ENCODE results near the gene KIAA0513.

The KIAA0513 gene

GRCh38 chr16:85077576-85078125 is 50.1 kb downstream of the KIAA0513 start:
- H3K4me3 ChIP-seq (ENCODE audit: insufficient read depth, low read depth, low read length, poor library complexity, severe bottlenecking) = no peak overlapping the region
- H3K27ac ChIP-seq (ENCODE audit: insufficient read depth, low read length, poor library complexity, severe bottlenecking) = no peak overlapping the region
- no peaks in the 10 kb centered on the region for H3K9me3 ChIP-seq (ENCODE audit: control insufficient read depth, low read length)
- H3K27me3 ChIP-seq (replicated peaks; ENCODE audit: control insufficient read depth, insufficient read depth, low read length, poor library complexity, severe bottlenecking) = no peaks in the 10 kb centered on the region
- H3K4me1 ChIP-seq (ENCODE audit: control insufficient read depth, insufficient read depth, low read length, poor library complexity, severe bottlenecking) = no peaks in the 10 kb centered on the region
- peaks cover 22% of the 10 kb centered on the region for H3K36me3 ChIP-seq (ENCODE audit: control insufficient read depth, insufficient read depth, low read length)
- DNase-seq = no peak

DNA sequence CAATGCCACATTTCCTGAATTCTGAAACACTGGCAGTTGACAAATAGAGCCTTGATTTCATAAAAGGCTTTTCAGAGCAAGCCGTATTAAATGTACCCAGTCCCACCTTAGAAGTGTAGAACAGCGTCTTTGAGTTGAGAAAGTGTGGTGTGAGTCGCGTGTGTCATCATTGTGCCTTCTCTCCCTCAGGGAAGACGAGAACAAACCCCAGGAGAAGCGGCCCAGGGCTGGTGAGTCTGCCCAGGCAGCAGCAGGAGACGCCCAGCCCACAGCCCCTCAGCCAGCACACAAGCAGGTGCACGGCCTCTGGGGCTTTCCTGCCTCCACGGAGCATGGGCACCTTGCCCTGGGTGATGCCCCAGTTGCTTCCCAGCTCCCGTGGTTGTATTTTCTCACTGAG is 50.6 kb downstream of the KIAA0513 start:
- H3K36me3 ChIP-seq (ENCODE audit: control insufficient read depth, insufficient read depth, low read length) = peaks cover 18% of the 10 kb centered on the region
- H3K27ac ChIP-seq (ENCODE audit: insufficient read depth, low read length, poor library complexity, severe bottlenecking) = no peak overlapping the region
- H3K4me1 ChIP-seq (ENCODE audit: control insufficient read depth, insufficient read depth, low read length, poor library complexity, severe bottlenecking) = no peaks in the 10 kb centered on the region
- no peak overlapping the region for H3K4me3 ChIP-seq (ENCODE audit: insufficient read depth, low read depth, low read length, poor library complexity, severe bottlenecking)
- no peaks in the 10 kb centered on the region for H3K9me3 ChIP-seq (ENCODE audit: control insufficient read depth, low read length)
- no peak for DNase-seq
- no peaks in the 10 kb centered on the region for H3K27me3 ChIP-seq (replicated peaks; ENCODE audit: control insufficient read depth, insufficient read depth, low read length, poor library complexity, severe bottlenecking)

DNA sequence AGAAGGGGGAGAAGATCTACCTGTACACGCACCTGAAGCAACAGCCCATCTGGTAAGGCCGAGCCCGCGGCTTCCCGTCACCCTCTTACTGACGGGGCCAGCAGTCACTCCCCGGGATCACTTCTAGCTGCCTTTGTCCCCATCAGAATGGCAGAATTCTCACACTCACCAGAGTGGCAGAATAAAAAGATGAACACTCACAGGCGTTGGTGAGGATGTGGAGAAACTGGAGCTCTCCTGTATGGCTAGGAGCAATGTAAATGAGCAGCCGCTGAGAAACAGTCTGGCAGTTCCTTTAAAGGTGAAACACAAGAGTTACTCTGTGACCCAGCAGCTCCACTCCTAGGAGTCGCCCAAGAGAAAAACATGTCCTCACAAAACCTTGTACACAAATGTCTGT is 51.4 kb downstream of the KIAA0513 start:
- no peak overlapping the region for H3K4me3 ChIP-seq (ENCODE audit: insufficient read depth, low read depth, low read length, poor library complexity, severe bottlenecking)
- no peak overlapping the region for H3K27ac ChIP-seq (ENCODE audit: insufficient read depth, low read length, poor library complexity, severe bottlenecking)
- H3K27me3 ChIP-seq (replicated peaks; ENCODE audit: control insufficient read depth, insufficient read depth, low read length, poor library complexity, severe bottlenecking) = no peaks in the 10 kb centered on the region
- H3K36me3 ChIP-seq (ENCODE audit: control insufficient read depth, insufficient read depth, low read length) = peaks cover 11% of the 10 kb centered on the region
- DNase-seq = no peak
- no peaks in the 10 kb centered on the region for H3K9me3 ChIP-seq (ENCODE audit: control insufficient read depth, low read length)
- H3K4me1 ChIP-seq (ENCODE audit: control insufficient read depth, insufficient read depth, low read length, poor library complexity, severe bottlenecking) = no peaks in the 10 kb centered on the region

GRCh38 chr16:85079785-85080570 is 52.4 kb downstream of the KIAA0513 start:
- H3K4me3 ChIP-seq (ENCODE audit: insufficient read depth, low read depth, low read length, poor library complexity, severe bottlenecking) = no peak overlapping the region
- no peak for DNase-seq
- no peaks in the 10 kb centered on the region for H3K9me3 ChIP-seq (ENCODE audit: control insufficient read depth, low read length)
- no peaks in the 10 kb centered on the region for H3K27me3 ChIP-seq (replicated peaks; ENCODE audit: control insufficient read depth, insufficient read depth, low read length, poor library complexity, severe bottlenecking)
- no peaks in the 10 kb centered on the region for H3K4me1 ChIP-seq (ENCODE audit: control insufficient read depth, insufficient read depth, low read length, poor library complexity, severe bottlenecking)
- H3K36me3 ChIP-seq (ENCODE audit: control insufficient read depth, insufficient read depth, low read length) = peaks cover 11% of the 10 kb centered on the region
- no peak overlapping the region for H3K27ac ChIP-seq (ENCODE audit: insufficient read depth, low read length, poor library complexity, severe bottlenecking)

DNA sequence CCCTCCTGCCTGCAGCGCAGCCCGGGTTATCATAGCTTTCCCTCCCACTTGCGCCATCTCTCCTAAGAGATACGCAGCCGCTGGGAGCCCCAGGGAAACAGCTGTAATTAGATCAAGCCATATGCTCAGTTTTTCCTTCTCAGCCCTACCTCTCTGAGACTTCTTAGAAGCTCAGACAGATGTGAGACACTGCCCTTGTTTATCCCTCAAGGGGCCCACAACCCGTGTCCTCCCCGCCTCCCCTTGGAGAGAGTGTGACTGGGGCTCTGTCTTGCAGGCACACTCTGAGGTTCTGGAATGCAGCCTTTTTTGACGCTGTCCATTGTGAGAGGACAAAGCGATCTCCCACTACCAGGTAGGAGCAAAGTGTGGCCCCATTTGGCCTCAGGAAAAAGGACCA is 53.4 kb downstream of the KIAA0513 start:
- Histone ChIP-seq H3K4me1 (ENCODE audit: control insufficient read depth, insufficient read depth, low read length, poor library complexity, severe bottlenecking) (no peaks in the 10 kb centered on the region), H3K36me3 (ENCODE audit: control insufficient read depth, insufficient read depth, low read length) (peaks cover 11% of the 10 kb centered on the region), H3K4me3 (ENCODE audit: insufficient read depth, low read depth, low read length, poor library complexity, severe bottlenecking) (no peak overlapping the region), H3K27ac (ENCODE audit: insufficient read depth, low read length, poor library complexity, severe bottlenecking) (no peak overlapping the region), H3K27me3 (replicated peaks; ENCODE audit: control insufficient read depth, insufficient read depth, low read length, poor library complexity, severe bottlenecking) (no peaks in the 10 kb centered on the region), H3K9me3 (ENCODE audit: control insufficient read depth, low read length) (no peaks in the 10 kb centered on the region)
- no peak for DNase-seq

- no peaks in the 10 kb centered on the region for H3K9me3 ChIP-seq (ENCODE audit: control insufficient read depth, low read length)
- H3K4me1 ChIP-seq (ENCODE audit: control insufficient read depth, insufficient read depth, low read length, poor library complexity, severe bottlenecking) = peaks cover 3% of the 10 kb centered on the region
- no peak for DNase-seq
- H3K27ac ChIP-seq (ENCODE audit: insufficient read depth, low read length, poor library complexity, severe bottlenecking) = no peak overlapping the region
- H3K4me3 ChIP-seq (ENCODE audit: insufficient read depth, low read depth, low read length, poor library complexity, severe bottlenecking) = no peak overlapping the region
- H3K27me3 ChIP-seq (replicated peaks; ENCODE audit: control insufficient read depth, insufficient read depth, low read length, poor library complexity, severe bottlenecking) = no peaks in the 10 kb centered on the region
- peaks cover 11% of the 10 kb centered on the region for H3K36me3 ChIP-seq (ENCODE audit: control insufficient read depth, insufficient read depth, low read length)
Measured at GRCh38 chr16:85081765-85082164, 54.2 kb downstream of the KIAA0513 start.

- H3K4me3 ChIP-seq (ENCODE audit: insufficient read depth, low read depth, low read length, poor library complexity, severe bottlenecking) = no peak overlapping the region
Measured at GRCh38 chr16:85082173-85083050, 54.8 kb downstream of the KIAA0513 start.

DNA sequence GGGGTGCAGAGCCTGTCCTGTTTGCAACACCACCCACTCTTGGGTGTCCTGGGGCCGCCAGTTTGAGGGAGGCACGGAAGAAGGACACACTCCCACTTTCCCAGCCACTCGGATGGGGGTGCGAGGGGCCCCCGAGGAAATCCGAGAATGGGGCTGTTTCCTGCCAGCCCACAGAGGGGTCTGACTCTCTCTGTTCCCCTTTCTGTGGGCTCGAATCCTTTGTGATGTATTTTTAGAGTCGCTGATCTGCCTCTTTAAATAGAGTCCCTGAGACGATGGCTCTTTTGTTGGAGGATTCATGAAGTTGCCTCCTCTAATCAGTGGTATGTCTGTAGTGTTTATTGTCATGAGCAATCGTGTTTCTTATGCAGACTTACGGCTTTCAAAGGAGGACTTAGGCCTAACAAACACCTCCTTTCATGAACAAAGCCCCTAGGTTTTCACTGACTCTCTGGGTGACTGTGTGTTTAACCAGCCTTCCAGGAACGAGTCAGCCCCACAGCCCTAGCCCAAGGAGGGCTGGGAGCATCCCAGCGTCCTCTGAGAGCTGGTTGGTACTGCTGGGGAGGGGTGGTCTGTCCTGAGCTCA is 55.5 kb downstream of the KIAA0513 start:
- Histone ChIP-seq H3K36me3 (ENCODE audit: control insufficient read depth, insufficient read depth, low read length) (peaks cover 9% of the 10 kb centered on the region), H3K4me3 (ENCODE audit: insufficient read depth, low read depth, low read length, poor library complexity, severe bottlenecking) (no peak overlapping the region), H3K4me1 (ENCODE audit: control insufficient read depth, insufficient read depth, low read length, poor library complexity, severe bottlenecking) (peaks cover 6% of the 10 kb centered on the region), H3K9me3 (ENCODE audit: control insufficient read depth, low read length) (no peaks in the 10 kb centered on the region), H3K27me3 (replicated peaks; ENCODE audit: control insufficient read depth, insufficient read depth, low read length, poor library complexity, severe bottlenecking) (no peaks in the 10 kb centered on the region), H3K27ac (ENCODE audit: insufficient read depth, low read length, poor library complexity, severe bottlenecking) (no peak overlapping the region)
- DNase-seq = no peak

More at GRCh38 chr16:85082173-85083050, 54.8 kb downstream of the KIAA0513 start:
- Histone ChIP-seq H3K27me3 (replicated peaks; ENCODE audit: control insufficient read depth, insufficient read depth, low read length, poor library complexity, severe bottlenecking) (no peaks in the 10 kb centered on the region), H3K36me3 (ENCODE audit: control insufficient read depth, insufficient read depth, low read length) (peaks cover 11% of the 10 kb centered on the region), H3K4me1 (ENCODE audit: control insufficient read depth, insufficient read depth, low read length, poor library complexity, severe bottlenecking) (peaks cover 6% of the 10 kb centered on the region), H3K27ac (ENCODE audit: insufficient read depth, low read length, poor library complexity, severe bottlenecking) (no peak overlapping the region), H3K9me3 (ENCODE audit: control insufficient read depth, low read length) (no peaks in the 10 kb centered on the region)
- no peak for DNase-seq

GRCh38 chr16:85084841-85085510 is 57.4 kb downstream of the KIAA0513 start:
- H3K27ac ChIP-seq (ENCODE audit: insufficient read depth, low read length, poor library complexity, severe bottlenecking) = no peak overlapping the region
- no peaks in the 10 kb centered on the region for H3K9me3 ChIP-seq (ENCODE audit: control insufficient read depth, low read length)
- H3K4me1 ChIP-seq (ENCODE audit: control insufficient read depth, insufficient read depth, low read length, poor library complexity, severe bottlenecking) = peaks cover 6% of the 10 kb centered on the region
- H3K4me3 ChIP-seq (ENCODE audit: insufficient read depth, low read depth, low read length, poor library complexity, severe bottlenecking) = no peak overlapping the region
- no peak for DNase-seq
- H3K36me3 ChIP-seq (ENCODE audit: control insufficient read depth, insufficient read depth, low read length) = no peaks in the 10 kb centered on the region
- no peaks in the 10 kb centered on the region for H3K27me3 ChIP-seq (replicated peaks; ENCODE audit: control insufficient read depth, insufficient read depth, low read length, poor library complexity, severe bottlenecking)
